Tibial nerve (tissue), 4 donors: Measurements from ENCODE around the gene TRPM4. TPM values are rescaled to one million over a fixed set of nuclear protein-coding genes. Genes with fewer than 3 reads are reported as not detected.

Source experiments
- DNase-seq, 2 donors: peaks; one replicate each; pipeline ENCODE4 v3.0.0-alpha.2; 2019; ENCODE audit warnings: low spot score in 2 of 2
- H3K27ac ChIP-seq, 4 donors: fragments of 200-600 bp; sonication (generic) in 3 of 4; one replicate each; pipeline ENCODE4 v1.5.1; 2017 to 2019; ENCODE audit warnings: mild to moderate bottlenecking in 1 of 4
- H3K27me3 ChIP-seq, 2 donors: fragments of 200-600 bp; sonication (generic) in 1 of 2; one replicate each; pipeline versions ENCODE4 v1.5.1 to v1.6.0; 2017 to 2019
- H3K36me3 ChIP-seq, 3 donors: fragments of 200-600 bp; sonication (generic); one replicate each; pipeline ENCODE4 v1.5.1; 2018 to 2019
- H3K4me1 ChIP-seq, 4 donors: fragments of 200-600 bp; sonication (generic) in 3 of 4; one replicate each; pipeline ENCODE4 v1.5.1; 2017 to 2019
- H3K4me3 ChIP-seq, 4 donors: fragments of 200-600 bp; sonication (generic) in 3 of 4; one replicate each; pipeline ENCODE4 v1.5.1; 2017 to 2019; ENCODE audit warnings: mild to moderate bottlenecking in 1 of 4, moderate library complexity in 1 of 4
- H3K9me3 ChIP-seq, 4 donors: fragments of 200-600 bp; sonication (generic) in 3 of 4; one replicate each; pipeline ENCODE4 v1.5.1; 2017 to 2019
- CTCF ChIP-seq, 5 experiments: fragments of 200-600 bp in 3 of 5; fragments of 450-650 bp in 2 of 5; sonication (generic) in 3 of 5; IDR thresholded peaks; one replicate each; pipeline ENCODE4 v1.5.1; 2016 to 2019; ENCODE audit warnings: antibody characterized with exemption in 5 of 5, mild to moderate bottlenecking in 3 of 5, moderate library complexity in 2 of 5
- EP300 ChIP-seq, 2 donors: sonication (generic); formaldehyde crosslinking; IDR thresholded peaks; one replicate each; pipeline ENCODE4 v1.6.1; 2017; ENCODE audit warnings: antibody characterized with exemption in 2 of 2, mild to moderate bottlenecking in 1 of 2
- POLR2A ChIP-seq, 2 donors: fragments of 450-650 bp; IDR thresholded peaks; one replicate each; pipeline ENCODE4 v1.6.1; 2017; ENCODE audit warnings: antibody characterized with exemption in 2 of 2, mild to moderate bottlenecking in 2 of 2, moderate library complexity in 2 of 2
- WGBS, 2 donors: methylation state at CpG; one replicate each; pipeline ENCODE4 v1.1.5; 2018; 5-methylcytosine and 5-hydroxymethylcytosine counted together
- total RNA-seq, 4 donors: library from RNA; depleted of rRNA; stranded (reverse); fragments of >200 nt; gene quantifications; one replicate each; pipeline ENCODE4 v1.1.0, GENCODE V29; 2016

The TRPM4 gene
- total RNA-seq, 4 donors from 2014 or later: 12.6 to 22.4 (median 16.7) TPM

GRCh38 chr19:49182848-49183375 is 25.3 kb downstream of the TRPM4 start:
- DNase-seq: no peak
- 55 to 75% methylated on average over 26 of the region's 26 CpGs for WGBS, 2 donors
- H3K36me3 ChIP-seq: peaks cover 0 to 41% (median 0%) of the 10 kb centered on the region in 3 donors

GRCh38 chr19:49186108-49186507 is 28.5 kb downstream of the TRPM4 start:
- no peak overlapping the region for H3K4me3 ChIP-seq
- peaks cover 0 to 11% (median 0%) of the 10 kb centered on the region in 4 donors for H3K9me3 ChIP-seq
- H3K27me3 ChIP-seq: no peaks in the 10 kb centered on the region
- no peak overlapping the region for H3K27ac ChIP-seq
- H3K4me1 ChIP-seq: no peaks in the 10 kb centered on the region
- TF ChIP-seq POLR2A (IDR thresholded peaks at IDR 0.05) (no peak), CTCF (IDR thresholded peaks at IDR 0.05) (no peak), EP300 (IDR thresholded peaks at IDR 0.05) (no peak)
- 65 to 84% methylated on average over 5 of the region's 5 CpGs for WGBS, 2 donors
- H3K36me3 ChIP-seq: peaks cover 0 to 61% (median 0%) of the 10 kb centered on the region in 3 donors
- no peak for DNase-seq

More at GRCh38 chr19:49182848-49183375, 25.3 kb downstream of the TRPM4 start:
- Histone ChIP-seq H3K27me3 (no peaks in the 10 kb centered on the region), H3K4me1 (no peaks in the 10 kb centered on the region), H3K9me3 (peaks cover 0 to 11% (median 0%) of the 10 kb centered on the region in 4 donors), H3K4me3 (no peak overlapping the region), H3K27ac (no peak overlapping the region)
- TF ChIP-seq EP300 (IDR thresholded peaks at IDR 0.05) (no peak), POLR2A (IDR thresholded peaks at IDR 0.05) (no peak), CTCF (IDR thresholded peaks at IDR 0.05) (no peak)

GRCh38 chr19:49188626-49189200 is 31.1 kb downstream of the TRPM4 start:
- H3K27me3 ChIP-seq: no peaks in the 10 kb centered on the region
- no peak overlapping the region for H3K27ac ChIP-seq
- no peaks in the 10 kb centered on the region for H3K4me1 ChIP-seq
- TF ChIP-seq POLR2A (IDR thresholded peaks at IDR 0.05) (no peak), CTCF (IDR thresholded peaks at IDR 0.05) (no peak), EP300 (IDR thresholded peaks at IDR 0.05) (no peak)
- no peak for DNase-seq
- peaks cover 0 to 11% (median 0%) of the 10 kb centered on the region in 4 donors for H3K9me3 ChIP-seq
- H3K4me3 ChIP-seq: no peak overlapping the region
- H3K36me3 ChIP-seq: peaks cover 0 to 65% (median 0%) of the 10 kb centered on the region in 3 donors
- 67 to 78% methylated on average over 21 of the region's 21 CpGs for WGBS, 2 donors

GRCh38 chr19:49189259-49189658 is 31.7 kb downstream of the TRPM4 start:
- DNase-seq: no peak
- H3K4me3 ChIP-seq: no peak overlapping the region
- peaks cover 0 to 61% (median 0%) of the 10 kb centered on the region in 3 donors for H3K36me3 ChIP-seq
- TF ChIP-seq EP300 (IDR thresholded peaks at IDR 0.05) (no peak), CTCF (IDR thresholded peaks at IDR 0.05) (no peak), POLR2A (IDR thresholded peaks at IDR 0.05) (no peak)
- peaks cover 0 to 6% (median 0%) of the 10 kb centered on the region in 4 donors for H3K9me3 ChIP-seq
- 81 to 85% methylated on average over 5 of the region's 5 CpGs for WGBS, 2 donors
- H3K4me1 ChIP-seq: no peaks in the 10 kb centered on the region
- H3K27ac ChIP-seq: no peak overlapping the region
- no peaks in the 10 kb centered on the region for H3K27me3 ChIP-seq

DNA sequence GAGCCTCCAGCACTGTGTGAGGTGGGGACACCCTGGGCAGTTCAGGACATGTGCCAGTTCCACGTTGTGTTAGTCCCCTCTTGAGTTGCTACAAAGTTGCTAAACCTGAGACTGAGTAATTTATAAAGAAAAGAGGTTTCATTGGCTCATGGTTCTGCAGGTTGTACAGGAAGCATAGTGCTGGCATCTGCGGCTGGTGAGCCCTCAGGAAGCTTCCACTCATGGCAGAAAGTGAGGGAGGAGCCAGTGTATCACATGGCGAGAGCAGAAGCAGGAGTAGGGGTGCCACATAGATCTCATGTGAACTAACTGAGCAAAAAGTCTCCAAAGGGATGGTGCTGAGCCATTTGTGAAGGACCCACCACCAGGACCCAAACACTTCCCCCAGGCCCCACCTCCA is 33.2 kb downstream of the TRPM4 start:
- no peak for TF ChIP-seq EP300 (IDR thresholded peaks at IDR 0.05)
- Histone ChIP-seq H3K9me3 (no peaks in the 10 kb centered on the region), H3K36me3 (peaks cover 0 to 46% (median 0%) of the 10 kb centered on the region in 3 donors), H3K4me1 (no peaks in the 10 kb centered on the region), H3K27ac (no peak overlapping the region), H3K4me3 (no peak overlapping the region), H3K27me3 (no peaks in the 10 kb centered on the region)
- no peak for DNase-seq
- WGBS, 2 donors: 90 to 93% methylated on average over 3 of the region's 3 CpGs
